ENCODE results near the gene GPR55. TPM values are rescaled to one million over a fixed set of nuclear protein-coding genes. Genes with fewer than 3 reads are reported as not detected.

The GPR55 gene
- total and polyA plus RNA-seq, 2 of the 8 experiments (the other 6 are each of a cell fraction or from before 2014, with no cell fraction given) = not detected

GRCh38 chr2:230902180-230902899, 22.7 kb downstream of the GPR55 start (continued):
- TF ChIP-seq CTCF (IDR thresholded peaks at IDR 0.05; ENCODE audit: control extremely low read depth in 1 of 3, insufficient read depth in 1 of 3, low read depth in 1 of 3, low read length in 3 of 3) (peak; percentile 90 to 97 (median 91)), CBX8 (IDR thresholded peaks at IDR 0.05; ENCODE audit: borderline replicate concordance, low read depth, low read length) (no peak), USF2 (IDR thresholded peaks at IDR 0.05; ENCODE audit: low read length) (no peak), JUN (IDR thresholded peaks at IDR 0.05; ENCODE audit: low read depth, low read length) (no peak), ZNF274 (IDR thresholded peaks at IDR 0.05; ENCODE audit: borderline replicate concordance, extremely low read depth, low read length) (no peak), SP4 (IDR thresholded peaks at IDR 0.05; ENCODE audit: low read length) (no peak; the same call in 1 of the 2 replicates), CBX5 (IDR thresholded peaks at IDR 0.05; ENCODE audit: low read depth, low read length) (no peak), CREB1 (IDR thresholded peaks at IDR 0.05) (no peak), RNF2 (IDR thresholded peaks at IDR 0.05; ENCODE audit: borderline replicate concordance, low read depth, low read length, missing control alignments, poor library complexity, severe bottlenecking) (no peak), RAD21 (IDR thresholded peaks at IDR 0.05 in 1 of 2, conservative IDR thresholded peaks at IDR 0.05 in 1 of 2; ENCODE audit: low read depth in 2 of 2, low read length in 2 of 2) (peak; percentile 91 to 94), CHD1 (IDR thresholded peaks at IDR 0.05; ENCODE audit: low read depth, low read length) (no peak), RXRA (IDR thresholded peaks at IDR 0.05; ENCODE audit: insufficient read depth, low read depth, low read length) (no peak), TCF12 (IDR thresholded peaks at IDR 0.05; ENCODE audit: low read depth, low read length) (peak; percentile 97), TAF7 (optimal IDR thresholded peaks at IDR 0.05; ENCODE audit: borderline replicate concordance, low read depth, low read length) (peak; percentile 39), SP1 (IDR thresholded peaks at IDR 0.05; ENCODE audit: low read depth, low read length) (peak; percentile 60), SUZ12 (IDR thresholded peaks at IDR 0.05; ENCODE audit: low read length) (no peak), ASH2L (IDR thresholded peaks at IDR 0.05; ENCODE audit: low read length) (no peak), TBP (IDR thresholded peaks at IDR 0.05; ENCODE audit: low read depth, low read length) (peak; percentile 30; the same call in 1 of the 2 replicates), MAX (IDR thresholded peaks at IDR 0.05) (no peak), KDM5A (IDR thresholded peaks at IDR 0.05; ENCODE audit: low read length) (no peak), FOSL1 (IDR thresholded peaks at IDR 0.05; ENCODE audit: insufficient read depth, low read depth, low read length) (no peak)

All from H1 (cell line).